ENCODE results near the gene ZNF438.

The ZNF438 gene

DNA sequence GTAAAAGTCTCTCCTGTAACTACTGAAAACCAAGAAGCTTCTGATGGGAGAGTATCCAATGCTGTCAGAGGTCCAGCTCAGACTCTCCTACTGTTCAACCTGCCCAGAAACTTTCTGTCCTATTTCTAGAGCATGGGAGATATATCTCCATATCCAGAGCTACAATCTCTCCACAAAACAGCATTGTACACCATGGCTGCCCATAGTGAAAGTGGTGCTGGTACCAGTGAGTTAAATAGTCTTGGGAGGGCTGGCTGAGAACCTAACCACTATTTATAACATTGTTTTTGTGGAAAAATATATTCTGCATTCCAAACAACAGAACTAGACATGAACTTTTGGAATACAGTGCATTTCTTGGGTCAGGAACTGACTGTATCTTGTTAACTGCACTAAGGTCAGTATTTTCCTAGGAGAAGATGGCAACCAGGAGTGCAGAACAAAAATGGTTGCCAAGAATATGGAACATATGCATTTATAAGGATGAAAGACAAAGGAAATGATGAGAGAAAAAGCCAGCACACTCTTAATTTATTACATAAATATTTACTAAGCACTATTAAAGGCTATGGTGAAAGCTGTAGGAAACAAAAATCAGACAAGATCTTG, 91.9 kb downstream of the ZNF438 start:
- no peaks in the 10 kb centered on the region for H3K4me1 ChIP-seq (ENCODE audit: control insufficient read depth, low read length)
- no peak overlapping the region for H3K4me3 ChIP-seq (ENCODE audit: low read length)
- H3K36me3 ChIP-seq (ENCODE audit: control insufficient read depth, low read length): no peaks in the 10 kb centered on the region
- H3K4me2 ChIP-seq (ENCODE audit: low read length): no peak overlapping the region
- H3K27me3 ChIP-seq (ENCODE audit: control insufficient read depth, low read length): no peaks in the 10 kb centered on the region
- no peak overlapping the region for H3K27ac ChIP-seq (ENCODE audit: low read depth, low read length)
- H3K79me2 ChIP-seq (ENCODE audit: control insufficient read depth, low read length): no peaks in the 10 kb centered on the region
- H3K9me3 ChIP-seq (ENCODE audit: control insufficient read depth, insufficient read depth, low read length): no peaks in the 10 kb centered on the region; the same call in 1 of the 2 replicates
- TF ChIP-seq, protein P1, sequence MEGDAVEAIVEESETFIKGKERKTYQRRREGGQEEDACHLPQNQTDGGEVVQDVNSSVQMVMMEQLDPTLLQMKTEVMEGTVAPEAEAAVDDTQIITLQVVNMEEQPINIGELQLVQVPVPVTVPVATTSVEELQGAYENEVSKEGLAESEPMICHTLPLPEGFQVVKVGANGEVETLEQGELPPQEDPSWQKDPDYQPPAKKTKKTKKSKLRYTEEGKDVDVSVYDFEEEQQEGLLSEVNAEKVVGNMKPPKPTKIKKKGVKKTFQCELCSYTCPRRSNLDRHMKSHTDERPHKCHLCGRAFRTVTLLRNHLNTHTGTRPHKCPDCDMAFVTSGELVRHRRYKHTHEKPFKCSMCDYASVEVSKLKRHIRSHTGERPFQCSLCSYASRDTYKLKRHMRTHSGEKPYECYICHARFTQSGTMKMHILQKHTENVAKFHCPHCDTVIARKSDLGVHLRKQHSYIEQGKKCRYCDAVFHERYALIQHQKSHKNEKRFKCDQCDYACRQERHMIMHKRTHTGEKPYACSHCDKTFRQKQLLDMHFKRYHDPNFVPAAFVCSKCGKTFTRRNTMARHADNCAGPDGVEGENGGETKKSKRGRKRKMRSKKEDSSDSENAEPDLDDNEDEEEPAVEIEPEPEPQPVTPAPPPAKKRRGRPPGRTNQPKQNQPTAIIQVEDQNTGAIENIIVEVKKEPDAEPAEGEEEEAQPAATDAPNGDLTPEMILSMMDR (IDR thresholded peaks at IDR 0.05; ENCODE audit: low read depth, low read length, poor library complexity, severe bottlenecking): no peak
- TF ChIP-seq EZH2phosphoT487 (IDR thresholded peaks at IDR 0.05; ENCODE audit: borderline replicate concordance, low read length): no peak
- no peaks in the 10 kb centered on the region for H4K20me1 ChIP-seq (ENCODE audit: control insufficient read depth, insufficient read depth, low read depth, low read length)
- no peaks in the 10 kb centered on the region for H3K9me2 ChIP-seq (replicated peaks; ENCODE audit: control insufficient read depth, low read length)
- no peaks in the 10 kb centered on the region for H3F3A ChIP-seq (ENCODE audit: control insufficient read depth, insufficient read depth)

DNA sequence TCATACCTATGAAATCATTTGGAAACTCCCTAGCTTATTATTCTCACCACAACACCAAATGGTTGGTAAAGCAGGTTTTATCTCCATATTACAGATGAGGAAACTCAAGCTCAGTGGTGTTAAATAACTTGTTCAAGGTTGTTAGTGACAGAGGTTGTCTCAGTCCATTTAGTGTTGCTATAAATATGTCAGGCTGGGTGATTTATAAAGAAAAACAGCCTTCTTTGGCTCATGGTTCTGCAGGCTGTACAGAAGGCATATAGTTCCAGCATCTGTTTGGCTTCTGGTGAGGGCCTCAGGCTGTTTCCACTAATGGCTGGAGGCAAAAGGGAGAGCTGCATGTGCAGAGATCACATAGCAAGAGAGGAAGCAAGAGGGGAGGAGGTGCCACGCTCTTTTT, 96.6 kb downstream of the ZNF438 start:
- Histone ChIP-seq H4K20me1 (ENCODE audit: control insufficient read depth, insufficient read depth, low read depth, low read length) (no peaks in the 10 kb centered on the region), H3F3A (ENCODE audit: control insufficient read depth, insufficient read depth) (no peaks in the 10 kb centered on the region), H3K79me2 (ENCODE audit: control insufficient read depth, low read length) (no peaks in the 10 kb centered on the region), H3K27ac (ENCODE audit: low read depth, low read length) (no peak overlapping the region), H3K4me2 (ENCODE audit: low read length) (no peak overlapping the region), H3K9me2 (replicated peaks; ENCODE audit: control insufficient read depth, low read length) (no peaks in the 10 kb centered on the region), H3K4me3 (ENCODE audit: low read length) (no peak overlapping the region), H3K36me3 (ENCODE audit: control insufficient read depth, low read length) (no peaks in the 10 kb centered on the region), H3K9me3 (ENCODE audit: control insufficient read depth, insufficient read depth, low read length) (no peaks in the 10 kb centered on the region; the same call in 1 of the 2 replicates), H3K4me1 (ENCODE audit: control insufficient read depth, low read length) (no peaks in the 10 kb centered on the region), H3K27me3 (ENCODE audit: control insufficient read depth, low read length) (no peaks in the 10 kb centered on the region)
- TF ChIP-seq, protein P1 (IDR thresholded peaks at IDR 0.05; ENCODE audit: low read depth, low read length, poor library complexity, severe bottlenecking): no peak
- no peak for TF ChIP-seq EZH2phosphoT487 (IDR thresholded peaks at IDR 0.05; ENCODE audit: borderline replicate concordance, low read length)

DNA sequence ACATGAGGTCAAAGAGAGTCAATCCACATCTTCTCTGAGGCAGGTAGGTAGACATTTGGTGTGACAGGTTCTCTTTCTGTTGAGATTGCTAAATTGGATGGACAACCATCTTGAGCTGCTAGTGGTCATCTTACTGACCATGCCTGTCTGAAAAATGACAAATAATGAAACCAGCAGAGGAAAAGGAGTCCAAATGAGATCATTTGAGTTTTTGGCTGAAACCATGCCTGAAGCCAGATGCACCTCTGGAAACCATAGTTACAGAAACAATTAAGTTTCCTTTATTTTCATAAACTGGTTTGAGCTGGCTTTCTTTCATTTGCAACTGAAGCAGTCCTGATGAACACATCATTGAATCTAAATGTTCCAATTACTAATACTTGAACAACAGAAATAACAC, 100.6 kb downstream of the ZNF438 start:
- Histone ChIP-seq H3K4me2 (ENCODE audit: low read length) (no peak overlapping the region), H3K4me1 (ENCODE audit: control insufficient read depth, low read length) (no peaks in the 10 kb centered on the region), H3K4me3 (ENCODE audit: low read length) (no peak overlapping the region), H3F3A (ENCODE audit: control insufficient read depth, insufficient read depth) (no peaks in the 10 kb centered on the region), H3K79me2 (ENCODE audit: control insufficient read depth, low read length) (no peaks in the 10 kb centered on the region), H4K20me1 (ENCODE audit: control insufficient read depth, insufficient read depth, low read depth, low read length) (no peaks in the 10 kb centered on the region), H3K36me3 (ENCODE audit: control insufficient read depth, low read length) (no peaks in the 10 kb centered on the region), H3K27me3 (ENCODE audit: control insufficient read depth, low read length) (no peaks in the 10 kb centered on the region), H3K27ac (ENCODE audit: low read depth, low read length) (no peak overlapping the region), H3K9me2 (replicated peaks; ENCODE audit: control insufficient read depth, low read length) (no peaks in the 10 kb centered on the region), H3K9me3 (ENCODE audit: control insufficient read depth, insufficient read depth, low read length) (no peaks in the 10 kb centered on the region; the same call in 1 of the 2 replicates)
- no peak for TF ChIP-seq EZH2phosphoT487 (IDR thresholded peaks at IDR 0.05; ENCODE audit: borderline replicate concordance, low read length)
- TF ChIP-seq, protein P1 (IDR thresholded peaks at IDR 0.05; ENCODE audit: low read depth, low read length, poor library complexity, severe bottlenecking): no peak

All from DOHH2 (cell line).